ENCODE results near the gene IL23R.

Gene IL23R

GRCh38 chr1:67184838-67185421, 18.7 kb downstream of the IL23R start:
- ChIA-PET CTCF (no interaction called here), POLR2A (no interaction called here)
- no peak for DNase-seq (ENCODE audit: low read depth, low spot score)
- no peak for TF ChIP-seq CTCF (IDR thresholded peaks at IDR 0.05; ENCODE audit: insufficient read depth, low read length, missing control alignments)
- H3K4me3 ChIP-seq (ENCODE audit: low read depth, low read length) = no peak overlapping the region

DNA sequence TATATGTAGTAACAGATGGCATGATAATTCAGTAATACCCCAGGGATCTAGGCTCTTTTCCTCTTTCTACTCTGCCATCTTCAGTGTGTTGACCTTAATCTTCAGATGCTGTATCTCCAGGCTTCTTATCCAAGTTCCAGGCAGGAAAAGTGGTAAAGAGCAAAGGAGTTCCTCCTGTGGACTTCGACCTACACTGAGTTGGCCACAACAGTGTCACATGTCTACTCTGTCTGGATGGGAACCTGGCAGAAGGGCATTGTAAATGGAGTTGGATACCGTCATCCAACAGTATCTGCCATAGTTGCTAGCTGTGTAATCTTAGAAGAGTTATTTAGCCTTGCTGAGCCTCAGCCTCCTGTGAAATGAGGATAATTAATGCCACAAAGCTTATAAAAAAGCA, 21.9 kb downstream of the IL23R start:
- no peak for DNase-seq (ENCODE audit: low read depth, low spot score)
- H3K4me3 ChIP-seq (ENCODE audit: low read depth, low read length) = no peak overlapping the region
- CTCF ChIA-PET = interaction anchor here (2.0 kb wide), 1 partner anchor 39 kb away, joined by 4 read pairs; no protein-coding TSS in a partner anchor
- no peak for TF ChIP-seq CTCF (IDR thresholded peaks at IDR 0.05; ENCODE audit: insufficient read depth, low read length, missing control alignments)
- POLR2A ChIA-PET = no interaction called here

DNA sequence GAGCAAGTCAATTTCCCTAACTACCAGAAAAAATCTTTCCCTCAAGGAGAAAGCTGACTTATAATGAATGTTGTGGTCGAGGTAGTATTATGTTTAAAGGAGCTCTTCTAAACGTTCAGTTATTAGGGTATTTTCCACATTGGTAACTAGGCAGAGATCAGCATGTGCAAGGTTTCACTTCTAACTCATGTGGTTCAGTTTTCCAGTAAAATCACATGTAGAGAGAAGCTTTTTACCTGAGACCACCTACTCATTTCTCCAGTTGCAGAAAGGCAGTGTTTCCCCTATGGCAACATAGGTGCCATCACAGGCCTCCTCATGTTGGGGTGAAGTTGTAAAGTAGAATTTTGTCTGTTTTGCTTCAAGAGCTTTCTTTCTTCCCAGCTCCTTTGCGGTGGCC, 23.7 kb downstream of the IL23R start:
- ChIA-PET CTCF (interaction anchor here (0.8 to 1.9 kb wide), 2 partner anchors 22 to 24 kb away, joined by 3 to 5 read pairs; no protein-coding TSS in a partner anchor), POLR2A (no interaction called here)
- H3K4me3 ChIP-seq (ENCODE audit: low read depth, low read length) = no peak overlapping the region
- TF ChIP-seq CTCF (IDR thresholded peaks at IDR 0.05; ENCODE audit: insufficient read depth, low read length, missing control alignments) = no peak
- no peak for DNase-seq (ENCODE audit: low read depth, low spot score)

DNA sequence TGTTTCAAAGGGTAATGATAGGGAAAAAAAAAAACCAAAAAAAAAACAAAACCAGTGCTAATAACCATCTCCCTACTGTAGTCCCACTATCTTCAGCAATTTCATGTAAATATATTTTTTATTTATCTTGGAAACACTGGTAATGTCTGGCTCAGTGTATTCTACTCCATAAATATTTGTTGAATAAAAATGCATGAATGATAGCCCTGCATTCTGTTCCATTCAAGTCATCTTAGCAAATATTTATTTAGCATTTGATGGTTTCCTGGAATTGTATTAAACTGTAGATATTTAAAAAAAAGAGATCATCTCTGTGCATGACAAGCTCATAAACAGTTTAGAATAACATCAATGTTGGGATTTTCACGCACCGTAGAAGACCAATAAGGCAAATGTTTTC, 24.2 kb downstream of the IL23R start:
- CTCF ChIA-PET = interaction anchor here (0.8 to 1.9 kb wide), 3 partner anchors 21 to 42 kb away, joined by 3 to 5 read pairs (median 3); no protein-coding TSS in a partner anchor
- DNase-seq (ENCODE audit: low read depth, low spot score) = no peak
- POLR2A ChIA-PET = no interaction called here
- no peak overlapping the region for H3K4me3 ChIP-seq (ENCODE audit: low read depth, low read length)
- TF ChIP-seq CTCF (IDR thresholded peaks at IDR 0.05; ENCODE audit: insufficient read depth, low read length, missing control alignments) = no peak

DNA sequence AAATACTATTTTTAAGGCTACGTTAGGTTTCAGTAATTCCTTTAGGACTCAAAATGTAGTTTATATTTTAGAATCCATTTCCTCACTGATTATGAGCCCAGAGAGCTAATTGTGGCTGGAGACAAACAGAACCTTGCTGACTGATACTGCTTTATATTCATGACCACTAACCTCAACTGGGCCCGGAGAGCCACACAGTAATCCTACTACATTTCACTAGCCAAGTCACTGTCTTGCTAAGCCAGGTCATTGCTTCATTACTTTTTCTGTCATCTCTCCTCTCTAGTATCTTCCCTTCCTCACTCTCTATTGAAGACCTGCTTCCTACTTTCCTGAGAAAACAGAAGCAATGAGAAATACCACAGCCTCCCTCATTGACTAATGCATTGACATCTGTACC, 24.7 kb downstream of the IL23R start:
- ChIA-PET POLR2A (no interaction called here), CTCF (interaction anchor here (1.7 to 1.9 kb wide), 3 partner anchors 21 to 42 kb away, joined by 3 to 9 read pairs (median 5); no protein-coding TSS in a partner anchor)
- no peak for DNase-seq (ENCODE audit: low read depth, low spot score)
- no peak for TF ChIP-seq CTCF (IDR thresholded peaks at IDR 0.05; ENCODE audit: insufficient read depth, low read length, missing control alignments)
- H3K4me3 ChIP-seq (ENCODE audit: low read depth, low read length) = no peak overlapping the region

DNA sequence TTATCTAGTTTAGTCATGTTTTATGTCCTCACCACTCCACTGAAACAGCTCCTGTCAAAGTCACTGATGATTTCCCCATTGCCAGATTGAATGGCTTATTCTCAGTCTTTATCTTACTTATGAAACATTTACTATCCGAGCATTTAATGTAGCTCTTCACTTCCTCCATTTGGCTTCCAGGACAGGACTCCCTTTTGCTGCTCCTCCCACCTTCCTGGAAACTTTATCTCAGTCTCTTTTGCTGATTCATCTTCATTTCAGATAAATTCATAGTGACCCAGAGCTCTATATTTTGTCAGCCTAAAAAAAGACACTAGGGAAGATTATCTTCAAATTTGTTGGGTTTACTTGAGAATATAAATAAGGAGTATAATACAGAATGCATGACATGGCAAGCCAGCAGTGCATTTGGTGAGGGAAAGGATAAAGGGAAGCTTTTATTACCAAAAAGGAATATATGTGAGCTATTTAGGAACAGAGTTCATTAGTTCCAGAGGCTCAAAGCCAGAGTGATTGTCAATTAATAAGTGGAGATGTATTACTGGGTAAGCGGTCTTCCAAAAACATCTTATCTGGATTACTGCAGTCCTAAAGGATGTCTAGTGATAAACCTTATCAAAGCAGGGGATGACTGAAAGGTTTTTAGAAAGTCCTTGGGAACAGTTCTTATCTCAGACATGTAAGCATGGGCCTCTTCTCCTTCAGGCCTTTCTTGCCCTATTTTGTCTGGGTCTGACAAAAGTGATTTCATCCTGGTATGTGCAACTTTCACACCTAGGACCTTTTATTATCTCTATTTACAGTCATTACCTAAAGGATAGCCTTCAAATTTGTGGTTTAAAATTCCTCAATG, 25.6 kb downstream of the IL23R start:
- TF ChIP-seq CTCF (IDR thresholded peaks at IDR 0.05; ENCODE audit: insufficient read depth, low read length, missing control alignments) = no peak
- ChIA-PET POLR2A (no interaction called here), CTCF (interaction anchor here (1.2 to 1.8 kb wide), 3 partner anchors 20 to 43 kb away, joined by 3 to 9 read pairs (median 4); no protein-coding TSS in a partner anchor)
- no peak overlapping the region for H3K4me3 ChIP-seq (ENCODE audit: low read depth, low read length)
- DNase-seq (ENCODE audit: low read depth, low spot score) = no peak

Measured in AG04449 (cell line).